Parathyroid adenoma (tissue), 2 donors: ENCODE measurements around the gene SCARF2.
"Not testable (repeated sequence)": the region's sequence is repeated elsewhere in the genome, so short reads cannot be mapped to it uniquely, and the experiment has no call there.

Experiments
- H2AFZ ChIP-seq: fragments of 300-600 bp; sonication (generic); one replicate; pipeline ENCODE4 v1.7.0; 2017; ENCODE audit warnings: antibody characterized with exemption, mild to moderate bottlenecking
- H3K27ac ChIP-seq: fragments of 300-600 bp; sonication (generic); one replicate; pipeline ENCODE4 v1.7.0; 2017
- H3K27me3 ChIP-seq: fragments of 300-600 bp; sonication (generic); one replicate; pipeline ENCODE4 v1.7.0; 2017; ENCODE audit warnings: low read length; ENCODE audit not compliant: control insufficient read depth, insufficient read depth
- H3K36me3 ChIP-seq: fragments of 300-600 bp; sonication (generic); one replicate; pipeline ENCODE4 v1.7.0; 2017; ENCODE audit warnings: low read length; ENCODE audit not compliant: control insufficient read depth, insufficient read depth
- H3K4me1 ChIP-seq: fragments of 300-600 bp; sonication (generic); one replicate; pipeline ENCODE4 v1.7.0; 2017; ENCODE audit warnings: control low read depth
- H3K4me2 ChIP-seq: fragments of 300-600 bp; sonication (generic); one replicate; pipeline ENCODE4 v1.7.0; 2017; ENCODE audit warnings: low read length
- H3K4me3 ChIP-seq: fragments of 300-600 bp; sonication (generic); one replicate; pipeline ENCODE4 v1.7.0; 2017; ENCODE audit warnings: low read depth, low read length
- H3K79me2 ChIP-seq: fragments of 300-600 bp; sonication (generic); one replicate; pipeline ENCODE4 v1.7.0; 2017; ENCODE audit warnings: control low read depth
- H3K9ac ChIP-seq: fragments of 300-600 bp; sonication (generic); one replicate; pipeline ENCODE4 v1.7.0; 2017; ENCODE audit warnings: mild to moderate bottlenecking
- H3K9me3 ChIP-seq: fragments of 300-600 bp; sonication (generic); one replicate; pipeline ENCODE4 v1.7.0; 2017; ENCODE audit warnings: low read length; ENCODE audit not compliant: control insufficient read depth
- TF ChIP-seq, protein P1 (sequence below): fragments of 300-600 bp; sonication (generic); IDR thresholded peaks from one replicate; pipeline ENCODE4 v1.7.0; 2017; ENCODE audit warnings: antibody characterized with exemption, mild to moderate bottlenecking
- donor health status: primary hyperparathyroidism.

The SCARF2 gene

DNA sequence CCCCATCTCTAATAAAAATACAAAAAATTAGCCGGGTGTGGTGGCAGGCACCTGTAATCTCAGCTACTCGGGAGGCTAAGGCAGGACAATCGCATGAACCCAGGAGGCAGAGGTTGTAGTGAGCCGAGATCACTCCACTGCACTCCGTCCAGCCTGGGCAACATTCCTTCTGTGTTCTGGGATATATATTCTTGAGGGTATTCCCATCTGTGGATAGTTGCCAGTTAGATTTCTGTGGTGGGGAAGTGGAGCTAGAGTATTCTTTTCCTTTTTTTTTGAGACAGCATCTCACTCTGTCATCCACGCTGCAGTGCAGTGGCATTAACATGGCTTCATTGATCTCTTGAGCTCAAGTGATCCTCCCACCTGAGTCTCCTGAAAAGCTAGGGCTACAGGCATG, 52.8 kb downstream of the SCARF2 start:
- Histone ChIP-seq H3K9ac (no peak overlapping the region), H3K4me2 (no peak overlapping the region), H3K36me3 (no peaks in the 10 kb centered on the region), H3K79me2 (no peaks in the 10 kb centered on the region), H3K27ac (no peak overlapping the region), H3K27me3 (no peaks in the 10 kb centered on the region), H3K4me3 (no peak overlapping the region), H2AFZ (no peak overlapping the region), H3K4me1 (no peaks in the 10 kb centered on the region), H3K9me3 (no peaks in the 10 kb centered on the region)
- TF ChIP-seq, protein P1, sequence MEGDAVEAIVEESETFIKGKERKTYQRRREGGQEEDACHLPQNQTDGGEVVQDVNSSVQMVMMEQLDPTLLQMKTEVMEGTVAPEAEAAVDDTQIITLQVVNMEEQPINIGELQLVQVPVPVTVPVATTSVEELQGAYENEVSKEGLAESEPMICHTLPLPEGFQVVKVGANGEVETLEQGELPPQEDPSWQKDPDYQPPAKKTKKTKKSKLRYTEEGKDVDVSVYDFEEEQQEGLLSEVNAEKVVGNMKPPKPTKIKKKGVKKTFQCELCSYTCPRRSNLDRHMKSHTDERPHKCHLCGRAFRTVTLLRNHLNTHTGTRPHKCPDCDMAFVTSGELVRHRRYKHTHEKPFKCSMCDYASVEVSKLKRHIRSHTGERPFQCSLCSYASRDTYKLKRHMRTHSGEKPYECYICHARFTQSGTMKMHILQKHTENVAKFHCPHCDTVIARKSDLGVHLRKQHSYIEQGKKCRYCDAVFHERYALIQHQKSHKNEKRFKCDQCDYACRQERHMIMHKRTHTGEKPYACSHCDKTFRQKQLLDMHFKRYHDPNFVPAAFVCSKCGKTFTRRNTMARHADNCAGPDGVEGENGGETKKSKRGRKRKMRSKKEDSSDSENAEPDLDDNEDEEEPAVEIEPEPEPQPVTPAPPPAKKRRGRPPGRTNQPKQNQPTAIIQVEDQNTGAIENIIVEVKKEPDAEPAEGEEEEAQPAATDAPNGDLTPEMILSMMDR: no peak

GRCh38 chr22:20384171-20384570, 53.5 kb downstream of the SCARF2 start:
- H3K9ac ChIP-seq: no peak overlapping the region
- no peaks in the 10 kb centered on the region for H3K27me3 ChIP-seq
- no peaks in the 10 kb centered on the region for H3K79me2 ChIP-seq
- no peaks in the 10 kb centered on the region for H3K36me3 ChIP-seq
- H3K27ac ChIP-seq: no peak overlapping the region
- H3K4me3 ChIP-seq: no peak overlapping the region
- H3K4me1 ChIP-seq: no peaks in the 10 kb centered on the region
- H3K4me2 ChIP-seq: no peak overlapping the region
- H3K9me3 ChIP-seq: no peaks in the 10 kb centered on the region
- TF ChIP-seq, protein P1: no peak
- no peak overlapping the region for H2AFZ ChIP-seq

GRCh38 chr22:20383538-20383937, 54.1 kb downstream of the SCARF2 start:
- H3K4me2 ChIP-seq: no peak overlapping the region
- no peak overlapping the region for H3K27ac ChIP-seq
- TF ChIP-seq, protein P1: no peak
- H3K4me1 ChIP-seq: no peaks in the 10 kb centered on the region
- no peaks in the 10 kb centered on the region for H3K9me3 ChIP-seq
- no peaks in the 10 kb centered on the region for H3K79me2 ChIP-seq
- H3K9ac ChIP-seq: no peak overlapping the region
- H2AFZ ChIP-seq: no peak overlapping the region
- no peak overlapping the region for H3K4me3 ChIP-seq
- no peaks in the 10 kb centered on the region for H3K27me3 ChIP-seq
- H3K36me3 ChIP-seq: no peaks in the 10 kb centered on the region

DNA sequence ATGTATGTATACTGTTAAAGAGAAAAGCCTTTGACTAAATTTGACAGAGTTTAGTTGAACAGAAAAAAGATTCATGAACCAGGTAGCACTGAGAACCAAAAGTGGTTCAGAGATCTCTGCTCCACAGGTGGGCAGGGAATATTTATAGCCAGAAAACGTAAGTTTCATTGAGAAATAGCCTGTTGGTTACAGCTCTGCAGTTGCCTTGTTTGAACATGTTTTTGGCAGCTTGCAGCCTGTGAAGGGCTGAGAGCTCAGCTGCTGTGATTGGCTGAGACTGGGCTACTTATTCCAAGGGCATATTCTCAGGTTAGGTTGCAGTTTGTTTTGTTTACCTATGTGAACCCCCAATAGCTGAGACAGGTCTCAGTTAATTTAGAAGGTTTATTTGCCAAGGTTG, 57.1 kb downstream of the SCARF2 start:
- H3K36me3 ChIP-seq: no peaks in the 10 kb centered on the region
- no peak overlapping the region for H2AFZ ChIP-seq

DNA sequence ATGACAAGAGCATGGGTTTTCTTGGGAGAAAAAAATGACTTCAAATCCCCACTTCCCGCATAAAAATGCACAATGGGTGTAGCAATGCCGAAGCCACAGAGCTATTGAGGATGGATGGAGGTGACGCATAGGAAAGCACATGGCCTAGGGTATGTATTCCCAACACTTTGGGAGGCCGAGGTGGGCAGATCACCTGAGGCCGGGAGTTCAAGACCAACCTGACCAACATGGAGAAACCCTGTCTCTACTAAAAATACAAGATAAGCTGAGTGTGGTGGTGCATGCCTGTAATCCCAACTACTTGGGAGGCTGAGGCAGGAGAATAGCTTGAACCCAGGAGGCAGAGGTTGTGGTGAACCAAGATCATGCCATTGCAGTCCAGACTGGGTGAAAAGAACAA, 58.9 kb downstream of the SCARF2 start:
- not testable (repeated sequence) for H3K27me3 ChIP-seq, H3K4me1 ChIP-seq, H3K36me3 ChIP-seq, H2AFZ ChIP-seq, H3K4me3 ChIP-seq, H3K27ac ChIP-seq, H3K9ac ChIP-seq, H3K79me2 ChIP-seq, H3K9me3 ChIP-seq, H3K4me2 ChIP-seq

More for the DNA sequence above, 57.1 kb downstream of the SCARF2 start:
- no peaks in the 10 kb centered on the region for H3K79me2 ChIP-seq
- TF ChIP-seq, protein P1: no peak
- no peaks in the 10 kb centered on the region for H3K4me1 ChIP-seq
- H3K9me3 ChIP-seq: no peaks in the 10 kb centered on the region
- no peak overlapping the region for H3K4me2 ChIP-seq
- no peaks in the 10 kb centered on the region for H3K27me3 ChIP-seq
- no peak overlapping the region for H3K4me3 ChIP-seq
- no peak overlapping the region for H3K9ac ChIP-seq
- H3K27ac ChIP-seq: no peak overlapping the region
